Measurements from ENCODE around the gene RHCG. TPM values are rescaled to one million over a fixed set of nuclear protein-coding genes. Genes with fewer than 3 reads are reported as not detected.
"Not testable (repeated sequence)": the region's sequence is repeated elsewhere in the genome, so short reads cannot be mapped to it uniquely, and the experiment has no call there.

Gene RHCG
- total RNA-seq, 4 donors from 2014 or later = 2,342 to 7,076 (median 3,336) TPM

DNA sequence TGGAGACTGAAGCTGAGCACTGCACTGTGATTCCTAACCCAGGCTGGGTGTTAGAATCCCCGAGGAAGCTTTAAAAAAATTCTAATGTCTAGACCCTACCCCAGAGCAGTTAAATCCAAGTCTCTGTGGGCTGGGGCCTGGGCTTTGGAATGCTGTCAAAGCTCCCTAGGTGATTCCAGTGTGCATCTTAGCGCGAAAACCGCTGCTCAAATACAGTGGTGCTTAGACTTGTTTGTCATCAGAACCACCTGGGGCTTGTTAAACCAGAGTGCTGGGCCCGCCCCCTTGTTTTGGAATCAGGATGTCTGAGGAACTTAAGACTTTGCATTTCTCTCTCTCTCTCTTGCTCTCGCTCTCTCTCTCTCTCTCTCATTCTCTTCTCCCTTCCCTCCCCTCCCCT, 20.7 kb downstream of the RHCG start:
- intact Hi-C loops (cut with DNase I) = no loop called here
- Histone ChIP-seq H3K27ac (peak overlapping the region in 1 of 4 donors; percentile 39), H3K9me3 (no peaks in the 10 kb centered on the region), H3K4me1 (no peaks in the 10 kb centered on the region), H3K4me3 (no peak overlapping the region), H3K27me3 (peaks cover 0 to 75% (median 4%) of the 10 kb centered on the region in 4 donors), H3K36me3 (peaks cover 0 to 97% (median 21%) of the 10 kb centered on the region in 3 donors)
- no peak for TF ChIP-seq POLR2A (IDR thresholded peaks at IDR 0.05)
- TF ChIP-seq, protein P1, sequence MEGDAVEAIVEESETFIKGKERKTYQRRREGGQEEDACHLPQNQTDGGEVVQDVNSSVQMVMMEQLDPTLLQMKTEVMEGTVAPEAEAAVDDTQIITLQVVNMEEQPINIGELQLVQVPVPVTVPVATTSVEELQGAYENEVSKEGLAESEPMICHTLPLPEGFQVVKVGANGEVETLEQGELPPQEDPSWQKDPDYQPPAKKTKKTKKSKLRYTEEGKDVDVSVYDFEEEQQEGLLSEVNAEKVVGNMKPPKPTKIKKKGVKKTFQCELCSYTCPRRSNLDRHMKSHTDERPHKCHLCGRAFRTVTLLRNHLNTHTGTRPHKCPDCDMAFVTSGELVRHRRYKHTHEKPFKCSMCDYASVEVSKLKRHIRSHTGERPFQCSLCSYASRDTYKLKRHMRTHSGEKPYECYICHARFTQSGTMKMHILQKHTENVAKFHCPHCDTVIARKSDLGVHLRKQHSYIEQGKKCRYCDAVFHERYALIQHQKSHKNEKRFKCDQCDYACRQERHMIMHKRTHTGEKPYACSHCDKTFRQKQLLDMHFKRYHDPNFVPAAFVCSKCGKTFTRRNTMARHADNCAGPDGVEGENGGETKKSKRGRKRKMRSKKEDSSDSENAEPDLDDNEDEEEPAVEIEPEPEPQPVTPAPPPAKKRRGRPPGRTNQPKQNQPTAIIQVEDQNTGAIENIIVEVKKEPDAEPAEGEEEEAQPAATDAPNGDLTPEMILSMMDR (IDR thresholded peaks at IDR 0.05) = no peak
- 31 to 46% methylated on average over 6 of the region's 6 CpGs for WGBS, 2 donors
- DNase-seq = no peak

DNA sequence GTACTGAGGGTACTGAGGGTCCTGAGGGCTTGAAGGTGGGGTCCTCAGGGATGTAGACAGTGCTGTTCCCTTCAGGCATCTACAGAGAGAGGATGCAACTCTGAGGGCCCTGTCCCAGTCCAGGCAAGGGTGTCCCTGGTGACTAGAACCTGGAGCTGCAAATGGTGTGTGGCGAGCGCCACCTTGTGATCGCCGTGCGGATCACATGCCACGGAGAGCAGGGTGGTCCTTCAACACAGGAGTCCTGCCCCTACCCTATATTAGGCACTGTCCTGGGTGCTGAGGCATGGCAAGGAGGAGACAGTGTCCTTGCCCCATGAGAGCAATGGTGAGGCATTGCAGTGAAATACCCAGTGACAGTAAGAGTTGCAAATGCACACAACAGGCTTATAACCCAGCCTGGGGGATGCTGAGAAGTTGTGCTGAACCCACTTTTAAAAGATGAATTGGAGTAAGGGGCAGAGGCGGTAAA, 23.6 kb downstream of the RHCG start:
- Histone ChIP-seq H3K36me3 (peaks cover 0 to 71% (median 15%) of the 10 kb centered on the region in 3 donors), H3K9me3 (no peaks in the 10 kb centered on the region), H3K4me1 (peaks cover 0 to 5% (median 0%) of the 10 kb centered on the region in 3 donors), H3K27ac (peak overlapping the region in 2 of 4 donors; percentile 10 to 40), H3K27me3 (peaks cover 0 to 63% (median 4%) of the 10 kb centered on the region in 4 donors), H3K4me3 (no peak overlapping the region)
- 21 to 45% methylated on average over 1 to 2 of the region's 7 CpGs for WGBS, 2 donors
- DNase-seq = no peak
- no peak for TF ChIP-seq POLR2A (IDR thresholded peaks at IDR 0.05)
- TF ChIP-seq, protein P1 (IDR thresholded peaks at IDR 0.05) = peak; percentile 21 to 62 (median 39)
- intact Hi-C loops (cut with DNase I) = no loop called here

DNA sequence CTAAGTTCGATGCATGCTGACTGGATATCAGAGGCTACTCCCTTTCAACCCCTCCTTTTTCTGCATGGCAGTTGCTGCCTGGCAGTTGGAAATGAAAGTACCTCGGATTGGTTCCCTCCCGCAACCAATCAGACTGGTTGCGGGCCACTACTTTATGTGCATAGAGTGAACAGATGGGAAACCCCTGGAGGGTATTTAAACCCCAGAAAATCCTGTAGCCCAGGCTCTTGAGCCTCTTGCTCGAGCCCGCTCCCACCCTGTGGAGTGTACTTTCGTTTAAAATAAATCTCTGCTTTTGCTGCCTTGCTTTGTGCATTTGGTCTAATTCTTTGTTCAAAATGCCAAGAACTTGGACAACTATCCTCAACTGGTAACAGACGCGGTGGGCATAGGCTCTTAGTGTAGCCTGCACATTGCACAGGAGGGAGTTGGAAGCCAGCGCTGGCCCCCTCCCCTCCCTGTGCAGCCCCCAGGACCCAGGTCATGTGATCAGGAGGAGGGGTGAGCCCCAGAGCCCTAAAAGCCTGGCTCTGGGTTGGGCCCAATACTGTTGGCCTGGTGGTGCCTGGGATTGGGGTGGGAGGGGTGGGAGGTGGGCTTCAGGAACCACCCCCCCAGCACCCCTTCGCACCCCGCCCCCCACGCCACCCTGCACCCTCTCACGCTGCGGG, 26.8 kb downstream of the RHCG start:
- Histone ChIP-seq H3K27ac (peak overlapping the region in 2 of 4 donors; percentile 0 to 37), H3K36me3 (peaks cover 0 to 42% (median 8%) of the 10 kb centered on the region in 3 donors), H3K27me3 (peaks cover 0 to 41% (median 4%) of the 10 kb centered on the region in 4 donors), H3K4me3 (no peak overlapping the region), H3K4me1 (peaks cover 0 to 5% (median 0%) of the 10 kb centered on the region in 3 donors), H3K9me3 (no peaks in the 10 kb centered on the region)
- 52 to 55% methylated on average over 7 to 11 of the region's 15 CpGs for WGBS, 2 donors
- TF ChIP-seq POLR2A (IDR thresholded peaks at IDR 0.05) = no peak
- TF ChIP-seq, protein P1 (IDR thresholded peaks at IDR 0.05) = no peak
- intact Hi-C loops (cut with DNase I) = no loop called here
- no peak for DNase-seq

DNA sequence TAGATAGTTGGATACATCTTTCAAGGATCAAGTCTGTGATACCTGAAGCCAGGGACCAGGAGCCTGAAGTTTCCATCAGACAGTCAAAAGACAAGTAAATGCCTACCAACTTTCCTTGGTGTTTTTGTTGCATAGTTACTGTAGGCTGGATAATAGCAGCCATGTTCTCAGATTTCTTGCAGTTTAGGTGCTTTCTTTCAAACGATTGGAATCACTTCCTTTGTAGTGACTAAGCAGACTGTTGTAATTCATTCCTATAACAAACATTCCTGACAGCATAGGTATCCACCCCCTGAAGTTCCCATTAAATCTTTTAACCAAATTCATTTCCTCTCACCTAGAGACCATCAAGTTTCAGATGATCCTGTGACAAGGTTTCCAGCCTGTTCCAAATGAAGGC, 27.6 kb downstream of the RHCG start:
- H3K9me3 ChIP-seq; DNase-seq; H3K4me1 ChIP-seq; intact Hi-C loops (cut with DNase I); H3K4me3 ChIP-seq: not testable (repeated sequence)
- Histone ChIP-seq H3K27ac (peak overlapping the region in 2 of 4 donors; percentile 0 to 37), H3K27me3 (peaks cover 0 to 41% (median 4%) of the 10 kb centered on the region in 4 donors), H3K36me3 (peaks cover 0 to 34% (median 8%) of the 10 kb centered on the region in 3 donors)
- 0 to 23% methylated on average over 1 of the region's 1 CpG for WGBS, 2 donors

DNA sequence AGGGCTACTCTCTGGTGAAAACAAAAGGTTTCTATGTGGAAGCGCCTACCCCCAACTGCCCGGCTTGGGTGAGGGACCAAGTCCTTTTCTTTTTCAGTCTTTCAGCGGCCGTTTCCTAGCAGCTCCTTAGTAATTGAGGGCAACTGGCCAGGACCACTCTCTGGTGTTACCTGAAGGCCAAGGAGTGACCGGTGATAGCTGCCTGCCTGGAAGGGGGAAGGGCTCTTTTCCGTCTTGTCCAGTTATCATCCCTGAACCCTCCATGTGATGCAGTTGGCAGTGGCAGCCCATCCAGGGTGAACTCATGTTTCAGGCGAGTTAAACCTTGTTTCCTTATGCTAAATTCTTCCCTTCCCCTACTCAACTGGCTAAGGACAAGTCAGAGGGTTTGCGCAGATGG, 33.3 kb downstream of the RHCG start:
- intact Hi-C loops (cut with DNase I) = no loop called here
- H3K27me3 ChIP-seq = peaks cover 0 to 31% (median 0%) of the 10 kb centered on the region in 4 donors
- no peak overlapping the region for H3K4me3 ChIP-seq
- no peaks in the 10 kb centered on the region for H3K9me3 ChIP-seq
- DNase-seq = no peak
- no peaks in the 10 kb centered on the region for H3K4me1 ChIP-seq
- H3K36me3 ChIP-seq = no peaks in the 10 kb centered on the region
- H3K27ac ChIP-seq = no peak overlapping the region
- peak in 1 of 4 donors; percentile 6 for TF ChIP-seq POLR2A (IDR thresholded peaks at IDR 0.05)
- TF ChIP-seq, protein P1 (IDR thresholded peaks at IDR 0.05) = no peak
- WGBS, 2 donors = 81 to 94% methylated on average over 7 to 8 of the region's 8 CpGs

All from esophagus squamous epithelium (tissue), 5 donors.